ENCODE data around the gene PA2G4. TPM values are rescaled to one million over a fixed set of nuclear protein-coding genes. Genes with fewer than 3 reads are reported as not detected.

Gene PA2G4
- total RNA-seq, 1 experiment from 2014 or later, result 233 TPM

DNA sequence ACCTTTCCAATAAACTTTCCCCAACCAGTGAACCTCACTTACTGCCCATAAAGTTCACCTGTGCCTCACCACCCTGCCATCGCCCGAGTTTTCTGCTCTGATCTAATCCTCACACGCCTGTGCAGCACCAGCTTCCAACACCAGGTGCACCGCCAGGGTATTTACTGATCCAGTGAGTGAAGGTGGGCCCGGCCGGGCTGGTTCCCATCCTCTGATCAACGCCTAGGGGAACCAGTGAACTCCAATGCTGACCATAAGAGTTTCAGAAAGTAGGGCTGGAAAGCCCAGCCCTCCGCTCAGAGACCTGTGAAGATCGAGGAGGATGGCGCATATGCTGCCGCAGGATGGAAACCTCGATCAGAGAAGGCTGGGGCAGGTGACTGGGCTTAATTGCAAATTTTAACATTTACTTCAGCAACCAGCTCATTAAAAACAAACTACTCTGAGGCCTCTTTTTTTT, 47.3 kb downstream of the PA2G4 start:
- CTCF ChIA-PET, result interaction anchor here (0.8 to 2.2 kb wide), 5 partner anchors 23 to 38 kb away, joined by 3 to 11 read pairs (median 4); partner anchors contain the start of genes ESYT1, SMARCC2 and ZC3H10
- intact Hi-C loops (cut with micrococcal nuclease; ENCODE audit: unreplicated experiment), result no loop called here

DNA sequence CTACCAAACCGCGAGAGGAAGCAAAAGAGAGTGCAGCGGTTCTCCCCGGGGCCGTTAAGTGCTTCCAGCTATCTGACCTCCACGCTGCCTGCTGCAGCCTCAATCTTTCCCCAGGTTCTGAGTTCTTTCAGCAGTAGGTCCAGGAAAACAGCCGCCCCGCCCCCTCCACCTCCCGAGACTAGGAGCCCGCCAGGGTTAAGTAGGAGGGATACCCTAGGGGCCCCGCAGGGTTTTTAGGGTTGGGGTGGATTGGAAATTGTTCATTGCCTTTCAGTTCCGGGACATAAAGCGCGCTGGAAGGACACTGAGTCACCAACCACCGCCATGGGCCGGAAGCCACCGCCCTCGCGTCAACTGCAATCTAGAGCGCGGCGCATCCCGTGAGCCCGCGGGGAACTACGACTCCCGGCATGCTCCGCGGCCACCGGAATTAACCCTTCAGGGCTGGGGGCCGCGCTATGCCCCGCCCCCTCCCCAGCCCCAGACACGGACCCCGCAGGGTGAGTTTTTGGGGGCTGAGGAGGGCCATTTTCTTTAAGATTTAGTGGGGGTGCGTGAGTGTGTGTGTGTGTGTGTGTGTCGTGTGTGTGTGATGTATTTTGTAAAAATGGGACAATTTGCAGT, 47.9 kb downstream of the PA2G4 start, which contains the start of gene MYL6B:
TSS of gene MYL6B (plus strand) at position 456 of the 624 bp plus-strand sequence. CDS start 1,332 bp downstream, outside the sequence.
- H3K36me3 Mint-ChIP-seq (ENCODE audit: insufficient read depth, unreplicated experiment), result peaks cover 45% of the 10 kb centered on the region
- H3K27me3 Mint-ChIP-seq (ENCODE audit: unreplicated experiment), result no peaks in the 10 kb centered on the region
- CTCF ChIA-PET, result interaction anchor here (0.8 to 2.2 kb wide), 5 partner anchors 23 to 37 kb away, joined by 3 to 11 read pairs (median 4); partner anchors contain the start of genes ESYT1, SMARCC2 and ZC3H10

More for the DNA sequence above, 47.3 kb downstream of the PA2G4 start:
- peak overlapping the region; percentile 78 for H3K27ac Mint-ChIP-seq (ENCODE audit: unreplicated experiment)
- BruUV-seq (replicated peaks), result TSS peak; percentile 70
- H3K4me3 Mint-ChIP-seq (ENCODE audit: low read depth, unreplicated experiment), result peak overlapping the region; percentile 73
- TF ChIP-seq, protein P1, sequence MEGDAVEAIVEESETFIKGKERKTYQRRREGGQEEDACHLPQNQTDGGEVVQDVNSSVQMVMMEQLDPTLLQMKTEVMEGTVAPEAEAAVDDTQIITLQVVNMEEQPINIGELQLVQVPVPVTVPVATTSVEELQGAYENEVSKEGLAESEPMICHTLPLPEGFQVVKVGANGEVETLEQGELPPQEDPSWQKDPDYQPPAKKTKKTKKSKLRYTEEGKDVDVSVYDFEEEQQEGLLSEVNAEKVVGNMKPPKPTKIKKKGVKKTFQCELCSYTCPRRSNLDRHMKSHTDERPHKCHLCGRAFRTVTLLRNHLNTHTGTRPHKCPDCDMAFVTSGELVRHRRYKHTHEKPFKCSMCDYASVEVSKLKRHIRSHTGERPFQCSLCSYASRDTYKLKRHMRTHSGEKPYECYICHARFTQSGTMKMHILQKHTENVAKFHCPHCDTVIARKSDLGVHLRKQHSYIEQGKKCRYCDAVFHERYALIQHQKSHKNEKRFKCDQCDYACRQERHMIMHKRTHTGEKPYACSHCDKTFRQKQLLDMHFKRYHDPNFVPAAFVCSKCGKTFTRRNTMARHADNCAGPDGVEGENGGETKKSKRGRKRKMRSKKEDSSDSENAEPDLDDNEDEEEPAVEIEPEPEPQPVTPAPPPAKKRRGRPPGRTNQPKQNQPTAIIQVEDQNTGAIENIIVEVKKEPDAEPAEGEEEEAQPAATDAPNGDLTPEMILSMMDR (IDR thresholded peaks at IDR 0.05; ENCODE audit: unreplicated experiment), result peak; percentile 69
- H3K27me3 Mint-ChIP-seq (ENCODE audit: unreplicated experiment), result no peaks in the 10 kb centered on the region
- H3K9me3 Mint-ChIP-seq (ENCODE audit: low read depth, unreplicated experiment), result no peaks in the 10 kb centered on the region
- H3K36me3 Mint-ChIP-seq (ENCODE audit: insufficient read depth, unreplicated experiment), result peaks cover 39% of the 10 kb centered on the region
- H3K4me1 Mint-ChIP-seq (ENCODE audit: low read depth, unreplicated experiment), result peaks cover 14% of the 10 kb centered on the region
- DNase-seq, result peak; percentile 84

DNA sequence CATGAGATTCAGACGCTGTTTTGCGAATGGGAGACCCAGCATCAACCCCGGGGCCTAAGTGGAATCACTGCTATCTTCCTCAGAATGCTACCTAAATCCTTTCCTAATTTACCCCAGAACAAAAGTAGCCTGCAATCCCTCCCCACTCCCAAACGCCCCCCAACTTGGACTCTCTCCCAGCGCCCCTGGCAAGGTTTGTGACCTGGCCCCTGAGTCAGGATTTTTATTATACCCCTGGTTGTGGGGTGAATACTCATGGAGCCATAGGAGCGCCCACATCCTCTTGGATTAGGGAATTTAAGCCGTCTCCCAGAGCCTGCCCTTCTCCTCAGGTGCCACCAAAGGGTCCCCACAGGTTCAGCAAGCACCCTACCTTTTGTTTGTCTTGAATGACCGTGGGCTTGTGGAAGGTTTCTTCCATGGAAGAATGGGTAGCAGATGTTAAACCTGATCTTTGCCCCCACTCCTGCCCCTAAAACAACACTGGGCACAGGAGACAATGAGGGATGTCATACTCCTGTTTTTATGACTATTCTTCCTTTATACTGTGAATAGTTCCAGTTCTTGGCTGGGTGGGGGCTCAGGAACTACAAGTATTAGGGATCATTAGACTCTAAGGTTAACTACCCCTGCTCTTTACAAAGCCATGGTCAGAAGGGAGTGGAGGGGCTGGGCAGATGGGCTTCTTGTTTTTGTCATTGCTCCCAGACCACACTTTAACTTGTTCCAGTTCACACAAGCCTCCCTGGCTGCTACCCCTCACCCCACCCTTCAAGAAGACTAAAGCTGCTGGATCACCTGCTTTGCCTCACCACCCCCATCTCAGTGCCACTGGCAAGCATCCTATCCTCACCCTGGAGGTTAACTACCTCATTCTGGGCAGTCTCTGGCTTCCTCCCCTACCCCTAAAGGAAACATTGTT, 48.7 kb downstream of the PA2G4 start:
- no TSS peak for BruUV-seq (replicated peaks)
- H3K9me3 Mint-ChIP-seq (ENCODE audit: low read depth, unreplicated experiment), result no peaks in the 10 kb centered on the region

More for the DNA sequence above, 47.9 kb downstream of the PA2G4 start, which contains the start of gene MYL6B:
- BruUV-seq (replicated peaks), result no TSS peak
- no peaks in the 10 kb centered on the region for H3K9me3 Mint-ChIP-seq (ENCODE audit: low read depth, unreplicated experiment)
- peak within 1 kb of the TSS; percentile 78 for H3K27ac Mint-ChIP-seq (ENCODE audit: unreplicated experiment)
- peak; percentile 95 for DNase-seq
- peak within 1 kb of the TSS; percentile 73 for H3K4me3 Mint-ChIP-seq (ENCODE audit: low read depth, unreplicated experiment)
- intact Hi-C loops (cut with micrococcal nuclease; ENCODE audit: unreplicated experiment), result no loop called here
- H3K4me1 Mint-ChIP-seq (ENCODE audit: low read depth, unreplicated experiment), result peaks cover 14% of the 10 kb centered on the region
- TF ChIP-seq, protein P1 (IDR thresholded peaks at IDR 0.05; ENCODE audit: unreplicated experiment), result no peak

DNA sequence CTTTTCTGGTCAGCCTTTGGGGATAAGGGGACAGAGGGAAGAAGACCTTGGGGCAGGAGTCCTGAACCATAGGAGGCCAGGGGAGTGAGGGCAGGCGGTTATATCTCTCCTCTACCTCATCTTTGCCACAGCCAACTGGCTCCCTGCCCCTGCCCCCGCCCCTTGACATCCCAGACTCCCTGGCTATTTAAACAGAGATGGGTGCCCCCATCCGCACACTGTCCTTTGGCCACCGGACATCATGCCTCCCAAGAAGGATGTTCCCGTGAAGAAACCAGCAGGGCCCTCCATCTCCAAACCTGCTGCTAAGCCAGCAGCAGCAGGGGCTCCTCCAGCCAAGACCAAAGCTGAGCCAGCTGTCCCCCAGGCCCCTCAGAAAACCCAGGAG, 49.3 kb downstream of the PA2G4 start:
- CTCF ChIA-PET, result no interaction called here
- H3K4me1 Mint-ChIP-seq (ENCODE audit: low read depth, unreplicated experiment), result peaks cover 17% of the 10 kb centered on the region
- H3K27ac Mint-ChIP-seq (ENCODE audit: unreplicated experiment), result no peak overlapping the region
- H3K9me3 Mint-ChIP-seq (ENCODE audit: low read depth, unreplicated experiment), result no peaks in the 10 kb centered on the region
- no peaks in the 10 kb centered on the region for H3K27me3 Mint-ChIP-seq (ENCODE audit: unreplicated experiment)
- H3K4me3 Mint-ChIP-seq (ENCODE audit: low read depth, unreplicated experiment), result peak overlapping the region; percentile 73
- no peak for DNase-seq
- TF ChIP-seq, protein P1 (IDR thresholded peaks at IDR 0.05; ENCODE audit: unreplicated experiment), result no peak
- BruUV-seq (replicated peaks), result no TSS peak
- H3K36me3 Mint-ChIP-seq (ENCODE audit: insufficient read depth, unreplicated experiment), result peaks cover 59% of the 10 kb centered on the region
- intact Hi-C loops (cut with micrococcal nuclease; ENCODE audit: unreplicated experiment), result no loop called here

More for the DNA sequence above, 48.7 kb downstream of the PA2G4 start:
- Mint-ChIP-seq H3K4me3 (ENCODE audit: low read depth, unreplicated experiment) (peak overlapping the region; percentile 73), H3K36me3 (ENCODE audit: insufficient read depth, unreplicated experiment) (peaks cover 53% of the 10 kb centered on the region), H3K4me1 (ENCODE audit: low read depth, unreplicated experiment) (peaks cover 14% of the 10 kb centered on the region), H3K27me3 (ENCODE audit: unreplicated experiment) (no peaks in the 10 kb centered on the region), H3K27ac (ENCODE audit: unreplicated experiment) (no peak overlapping the region)
- TF ChIP-seq, protein P1 (IDR thresholded peaks at IDR 0.05; ENCODE audit: unreplicated experiment), result no peak
- intact Hi-C loops (cut with micrococcal nuclease; ENCODE audit: unreplicated experiment), result no loop called here
- DNase-seq, result no peak
- CTCF ChIA-PET, result no interaction called here

Measured in Calu3 (cell line).